ENCODE data around the gene CCDC88C. TPM values are rescaled to one million over a fixed set of nuclear protein-coding genes. Genes with fewer than 3 reads are reported as not detected.

The CCDC88C gene
- total RNA-seq, 1 donor from 2014 or later: 2.8 TPM

DNA sequence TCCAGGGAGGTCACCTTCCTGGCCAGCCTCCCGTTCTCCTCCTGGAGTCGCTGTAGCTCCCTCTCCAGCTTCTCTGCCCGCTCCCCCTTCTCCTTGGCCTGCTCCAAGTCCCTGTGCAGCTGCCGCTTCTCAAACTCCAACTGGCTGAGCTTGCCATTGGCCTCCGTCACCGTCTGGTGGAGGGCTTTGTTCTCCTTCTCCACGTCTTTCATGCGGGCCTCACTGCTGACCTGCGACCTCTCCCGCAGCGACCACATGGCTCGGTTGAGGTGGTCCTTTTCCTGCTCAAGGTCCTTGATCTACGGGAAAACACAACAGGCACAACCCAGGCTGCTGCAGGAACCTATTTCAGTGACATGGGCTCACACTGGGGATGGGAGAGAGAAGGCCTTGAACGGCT is 103.8 kb downstream of the CCDC88C start:
- TF ChIP-seq, protein P1, sequence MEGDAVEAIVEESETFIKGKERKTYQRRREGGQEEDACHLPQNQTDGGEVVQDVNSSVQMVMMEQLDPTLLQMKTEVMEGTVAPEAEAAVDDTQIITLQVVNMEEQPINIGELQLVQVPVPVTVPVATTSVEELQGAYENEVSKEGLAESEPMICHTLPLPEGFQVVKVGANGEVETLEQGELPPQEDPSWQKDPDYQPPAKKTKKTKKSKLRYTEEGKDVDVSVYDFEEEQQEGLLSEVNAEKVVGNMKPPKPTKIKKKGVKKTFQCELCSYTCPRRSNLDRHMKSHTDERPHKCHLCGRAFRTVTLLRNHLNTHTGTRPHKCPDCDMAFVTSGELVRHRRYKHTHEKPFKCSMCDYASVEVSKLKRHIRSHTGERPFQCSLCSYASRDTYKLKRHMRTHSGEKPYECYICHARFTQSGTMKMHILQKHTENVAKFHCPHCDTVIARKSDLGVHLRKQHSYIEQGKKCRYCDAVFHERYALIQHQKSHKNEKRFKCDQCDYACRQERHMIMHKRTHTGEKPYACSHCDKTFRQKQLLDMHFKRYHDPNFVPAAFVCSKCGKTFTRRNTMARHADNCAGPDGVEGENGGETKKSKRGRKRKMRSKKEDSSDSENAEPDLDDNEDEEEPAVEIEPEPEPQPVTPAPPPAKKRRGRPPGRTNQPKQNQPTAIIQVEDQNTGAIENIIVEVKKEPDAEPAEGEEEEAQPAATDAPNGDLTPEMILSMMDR (IDR thresholded peaks at IDR 0.05; ENCODE audit: borderline replicate concordance): no peak
- peaks cover 31% of the 10 kb centered on the region for H3K4me1 ChIP-seq
- no peak for DNase-seq
- intact Hi-C loops (cut with micrococcal nuclease): no loop called here
- H3K27ac ChIP-seq (replicated peaks): no peak overlapping the region
- no peaks in the 10 kb centered on the region for H3K27me3 ChIP-seq (ENCODE audit: low read depth)
- no peak overlapping the region for H3K4me3 ChIP-seq
- peaks cover 5% of the 10 kb centered on the region for H3K36me3 ChIP-seq
- no peaks in the 10 kb centered on the region for H3K9me3 ChIP-seq (replicated peaks)

DNA sequence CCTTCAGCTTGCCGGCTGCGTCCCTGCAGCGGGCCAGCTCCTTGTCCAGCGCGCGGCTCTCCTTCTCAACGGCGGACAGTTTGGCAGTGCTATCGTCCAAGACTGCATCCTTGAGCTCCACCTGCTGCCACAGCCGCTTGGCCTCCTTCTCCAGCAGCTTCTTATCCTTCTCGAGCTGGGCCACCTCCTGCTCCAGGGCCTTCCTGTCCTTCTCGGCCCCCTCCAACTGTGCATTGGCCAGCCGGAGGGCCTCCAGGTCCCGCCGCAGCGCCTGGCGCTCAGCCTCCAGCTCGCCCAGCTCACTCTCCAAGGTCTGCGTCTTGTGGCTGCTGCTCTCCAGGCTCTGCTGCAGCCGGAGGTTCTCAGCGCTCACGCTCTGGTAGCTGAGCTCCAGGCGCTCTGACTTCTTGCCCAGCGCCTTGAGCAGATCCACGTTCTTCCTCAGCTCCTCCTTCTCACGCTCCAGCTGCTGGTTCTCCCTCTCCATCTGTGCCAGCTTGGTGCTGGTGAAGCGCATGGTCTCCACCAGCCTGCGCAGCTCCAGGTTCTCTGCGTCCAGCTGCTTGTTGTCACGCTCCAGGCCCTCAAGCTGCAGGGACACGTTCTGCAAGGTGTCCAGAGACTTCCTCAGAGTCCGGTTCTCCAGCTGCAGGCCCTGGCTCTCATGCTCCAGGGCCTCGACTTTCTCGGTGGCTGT is 104.3 kb downstream of the CCDC88C start:
- H3K27ac ChIP-seq (replicated peaks): no peak overlapping the region
- H3K36me3 ChIP-seq: peaks cover 5% of the 10 kb centered on the region
- no peaks in the 10 kb centered on the region for H3K9me3 ChIP-seq (replicated peaks)
- intact Hi-C loops (cut with micrococcal nuclease): no loop called here
- no peak for DNase-seq
- no peaks in the 10 kb centered on the region for H3K27me3 ChIP-seq (ENCODE audit: low read depth)
- H3K4me1 ChIP-seq: peaks cover 30% of the 10 kb centered on the region
- TF ChIP-seq, protein P1 (IDR thresholded peaks at IDR 0.05; ENCODE audit: borderline replicate concordance): no peak
- no peak overlapping the region for H3K4me3 ChIP-seq

DNA sequence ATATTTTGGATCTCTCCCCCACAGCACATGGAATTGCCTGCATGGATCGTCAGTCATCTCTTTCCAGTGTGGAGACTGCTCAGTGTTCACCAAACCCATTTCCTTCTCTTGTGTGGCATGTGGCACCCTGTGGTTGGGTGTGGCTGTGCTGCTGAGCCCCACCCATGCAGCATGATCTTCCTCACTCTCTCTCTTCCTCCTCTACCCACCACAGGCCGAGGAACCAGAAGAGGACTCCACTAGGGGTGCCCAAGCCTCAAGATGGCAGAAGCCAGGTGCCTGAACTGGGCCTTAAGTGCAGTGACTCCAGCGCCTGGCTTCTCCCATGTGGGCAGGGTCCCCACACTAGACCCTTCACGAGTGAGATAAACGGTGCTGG is 106.3 kb downstream of the CCDC88C start:
- intact Hi-C loops (cut with micrococcal nuclease): no loop called here
- no peak for DNase-seq
- no peaks in the 10 kb centered on the region for H3K27me3 ChIP-seq (ENCODE audit: low read depth)
- H3K4me1 ChIP-seq: peaks cover 10% of the 10 kb centered on the region
- H3K27ac ChIP-seq (replicated peaks): no peak overlapping the region
- no peak overlapping the region for H3K4me3 ChIP-seq
- peaks cover 8% of the 10 kb centered on the region for H3K36me3 ChIP-seq
- no peaks in the 10 kb centered on the region for H3K9me3 ChIP-seq (replicated peaks)
- TF ChIP-seq, protein P1 (IDR thresholded peaks at IDR 0.05; ENCODE audit: borderline replicate concordance): no peak

DNA sequence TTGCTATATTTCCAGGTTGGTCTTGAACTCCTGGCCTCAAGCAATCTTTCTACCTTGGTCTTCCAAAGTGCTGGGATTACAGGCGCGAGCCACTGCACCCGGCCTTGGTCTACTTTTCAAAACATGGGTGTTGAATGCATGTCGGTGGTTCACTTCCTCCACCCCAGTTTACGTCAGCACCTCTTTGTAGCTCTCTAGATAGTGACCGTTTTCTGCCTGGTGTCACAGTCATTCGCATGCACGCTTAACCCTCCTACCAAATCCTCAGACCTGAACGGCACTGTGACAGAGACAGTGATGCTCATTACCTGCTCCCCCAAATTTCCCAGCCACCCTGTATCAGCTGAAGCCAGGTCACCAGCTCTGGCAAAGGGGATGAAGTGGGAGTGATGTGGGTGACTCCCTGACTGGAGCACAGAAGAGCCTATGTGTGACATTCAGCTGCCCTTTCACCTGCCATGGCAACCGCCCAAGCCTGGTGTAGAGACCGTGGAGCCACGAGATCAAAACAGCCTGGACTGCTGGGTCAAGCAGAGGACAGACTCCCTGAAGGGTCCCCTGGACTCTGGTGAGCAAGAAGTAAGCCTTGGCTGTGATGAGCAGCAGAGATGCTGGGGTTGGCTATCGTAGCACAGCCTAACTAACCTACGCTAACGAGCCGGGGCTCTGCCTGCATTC is 106.9 kb downstream of the CCDC88C start:
- H3K4me3 ChIP-seq: no peak overlapping the region
- H3K9me3 ChIP-seq (replicated peaks): no peaks in the 10 kb centered on the region
- peaks cover under 1% of the 10 kb centered on the region for H3K27me3 ChIP-seq (ENCODE audit: low read depth)
- H3K27ac ChIP-seq (replicated peaks): no peak overlapping the region
- TF ChIP-seq, protein P1 (IDR thresholded peaks at IDR 0.05; ENCODE audit: borderline replicate concordance): no peak
- intact Hi-C loops (cut with micrococcal nuclease): no loop called here
- peaks cover 5% of the 10 kb centered on the region for H3K4me1 ChIP-seq
- peaks cover 8% of the 10 kb centered on the region for H3K36me3 ChIP-seq
- no peak for DNase-seq

DNA sequence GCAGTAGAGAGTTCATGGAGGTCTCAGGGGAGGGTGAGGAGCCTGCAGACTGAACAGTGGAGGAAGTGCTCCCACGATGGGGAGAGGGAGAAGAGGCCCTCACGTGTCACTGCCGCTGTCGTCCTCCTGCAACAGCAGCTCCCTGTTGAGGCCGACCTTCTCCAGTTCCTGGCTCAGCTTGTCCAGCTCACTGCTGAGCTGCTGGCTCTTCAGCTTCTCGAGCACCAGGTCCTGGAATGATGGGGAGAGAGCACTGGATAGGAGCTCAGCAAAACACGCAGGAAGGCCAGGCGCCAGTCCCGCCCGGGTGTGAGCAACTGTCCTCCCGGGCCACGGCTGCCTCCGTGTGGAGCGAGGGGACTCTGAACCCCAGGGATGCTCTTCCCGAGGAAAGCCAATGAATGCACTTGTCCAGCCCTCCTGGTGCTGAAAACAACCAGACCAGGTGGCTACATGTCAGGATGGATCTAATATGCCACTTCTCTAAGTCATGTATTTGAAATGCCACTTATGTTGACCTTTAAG is 107.8 kb downstream of the CCDC88C start:
- peaks cover 5% of the 10 kb centered on the region for H3K4me1 ChIP-seq
- TF ChIP-seq, protein P1 (IDR thresholded peaks at IDR 0.05; ENCODE audit: borderline replicate concordance): no peak
- intact Hi-C loops (cut with micrococcal nuclease): no loop called here
- no peaks in the 10 kb centered on the region for H3K9me3 ChIP-seq (replicated peaks)
- H3K27ac ChIP-seq (replicated peaks): no peak overlapping the region
- H3K4me3 ChIP-seq: no peak overlapping the region
- no peak for DNase-seq
- peaks cover 8% of the 10 kb centered on the region for H3K36me3 ChIP-seq
- H3K27me3 ChIP-seq (ENCODE audit: low read depth): peaks cover 10% of the 10 kb centered on the region

Measured in left ventricle myocardium inferior (tissue), 1 donor.